HCT116 (cell line): ENCODE data around the gene GRAMD2A.

Experiments used
- EZH2 ChIP-seq: fragments of 200-600 bp; sonication (generic); IDR thresholded peaks from 2 replicates; pipeline ENCODE4 v1.6.1; 2017; ENCODE audit warnings: antibody characterized with exemption, mixed run types
- JUND ChIP-seq: IDR thresholded peaks from 2 replicates; pipeline ENCODE4 v1.6.1; 2012
- POLR2A ChIP-seq: IDR thresholded peaks from 2 replicates; pipeline ENCODE4 v1.7.0; 2011; ENCODE audit warnings: borderline replicate concordance; ENCODE audit not compliant: insufficient read depth, insufficient read length; ENCODE audit errors: extremely low read depth
- POLR2AphosphoS5 ChIP-seq: IDR thresholded peaks from 2 replicates; pipeline ENCODE4 v1.6.1; 2011; ENCODE audit warnings: mild to moderate bottlenecking, low read depth, low read length, moderate library complexity
- ZFX ChIP-seq: fragments of 450-650 bp; IDR thresholded peaks from 2 replicates; pipeline ENCODE4 v1.6.1; 2017
- TF ChIP-seq, protein P1 (sequence below), 3 experiments: fragments of 200-600 bp in 1 of 3; sonication (generic) in 1 of 3; IDR thresholded peaks in 2 of 3; conservative IDR thresholded peaks in 1 of 3; 2 replicates each; pipeline ENCODE4 v1.5.1; 2012 to 2017; ENCODE audit warnings: low read depth in 2 of 3, low read length in 2 of 3, antibody characterized with exemption in 1 of 3, borderline replicate concordance in 1 of 3, control low read depth in 1 of 3, mild to moderate bottlenecking in 1 of 3, mixed read lengths in 1 of 3, mixed run types in 1 of 3, moderate library complexity in 1 of 3; ENCODE audit not compliant: insufficient read depth in 1 of 3
- TF ChIP-seq, protein P2 (sequence below): IDR thresholded peaks from 2 replicates; pipeline ENCODE4 v1.6.1; 2011; ENCODE audit warnings: mild to moderate bottlenecking, low read length, moderate library complexity; ENCODE audit not compliant: insufficient replicate concordance; ENCODE audit errors: extremely low read depth
- TF ChIP-seq, protein P3 (sequence below): IDR thresholded peaks from 2 replicates; pipeline ENCODE4 v1.6.1; 2012; ENCODE audit warnings: low read depth
- TF ChIP-seq, protein P4 (sequence below): IDR thresholded peaks from 2 replicates; pipeline ENCODE4 v1.6.1; 2012

DNA sequence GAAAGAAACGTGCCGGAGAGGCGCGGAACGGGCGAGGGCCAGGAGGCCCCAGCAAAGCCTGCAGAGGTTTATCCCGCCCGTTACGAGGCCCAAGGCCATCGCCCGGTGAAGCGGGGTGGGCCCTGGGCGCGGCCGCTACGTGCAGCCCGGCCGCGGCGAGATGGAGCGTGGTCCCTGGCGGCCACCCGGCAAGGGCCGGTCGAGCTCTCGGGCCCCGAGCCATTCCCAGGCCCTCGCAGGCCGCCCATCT, 32.3 kb upstream of the GRAMD2A start:
- TF ChIP-seq, protein P1, sequence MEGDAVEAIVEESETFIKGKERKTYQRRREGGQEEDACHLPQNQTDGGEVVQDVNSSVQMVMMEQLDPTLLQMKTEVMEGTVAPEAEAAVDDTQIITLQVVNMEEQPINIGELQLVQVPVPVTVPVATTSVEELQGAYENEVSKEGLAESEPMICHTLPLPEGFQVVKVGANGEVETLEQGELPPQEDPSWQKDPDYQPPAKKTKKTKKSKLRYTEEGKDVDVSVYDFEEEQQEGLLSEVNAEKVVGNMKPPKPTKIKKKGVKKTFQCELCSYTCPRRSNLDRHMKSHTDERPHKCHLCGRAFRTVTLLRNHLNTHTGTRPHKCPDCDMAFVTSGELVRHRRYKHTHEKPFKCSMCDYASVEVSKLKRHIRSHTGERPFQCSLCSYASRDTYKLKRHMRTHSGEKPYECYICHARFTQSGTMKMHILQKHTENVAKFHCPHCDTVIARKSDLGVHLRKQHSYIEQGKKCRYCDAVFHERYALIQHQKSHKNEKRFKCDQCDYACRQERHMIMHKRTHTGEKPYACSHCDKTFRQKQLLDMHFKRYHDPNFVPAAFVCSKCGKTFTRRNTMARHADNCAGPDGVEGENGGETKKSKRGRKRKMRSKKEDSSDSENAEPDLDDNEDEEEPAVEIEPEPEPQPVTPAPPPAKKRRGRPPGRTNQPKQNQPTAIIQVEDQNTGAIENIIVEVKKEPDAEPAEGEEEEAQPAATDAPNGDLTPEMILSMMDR (IDR thresholded peaks at IDR 0.05 in 2 of 3, conservative IDR thresholded peaks at IDR 0.05 in 1 of 3; ENCODE audit: borderline replicate concordance in 1 of 3, insufficient read depth in 1 of 3, low read depth in 2 of 3, low read length in 2 of 3) = no peak
- no peak for TF ChIP-seq POLR2A
- TF ChIP-seq, protein P2, sequence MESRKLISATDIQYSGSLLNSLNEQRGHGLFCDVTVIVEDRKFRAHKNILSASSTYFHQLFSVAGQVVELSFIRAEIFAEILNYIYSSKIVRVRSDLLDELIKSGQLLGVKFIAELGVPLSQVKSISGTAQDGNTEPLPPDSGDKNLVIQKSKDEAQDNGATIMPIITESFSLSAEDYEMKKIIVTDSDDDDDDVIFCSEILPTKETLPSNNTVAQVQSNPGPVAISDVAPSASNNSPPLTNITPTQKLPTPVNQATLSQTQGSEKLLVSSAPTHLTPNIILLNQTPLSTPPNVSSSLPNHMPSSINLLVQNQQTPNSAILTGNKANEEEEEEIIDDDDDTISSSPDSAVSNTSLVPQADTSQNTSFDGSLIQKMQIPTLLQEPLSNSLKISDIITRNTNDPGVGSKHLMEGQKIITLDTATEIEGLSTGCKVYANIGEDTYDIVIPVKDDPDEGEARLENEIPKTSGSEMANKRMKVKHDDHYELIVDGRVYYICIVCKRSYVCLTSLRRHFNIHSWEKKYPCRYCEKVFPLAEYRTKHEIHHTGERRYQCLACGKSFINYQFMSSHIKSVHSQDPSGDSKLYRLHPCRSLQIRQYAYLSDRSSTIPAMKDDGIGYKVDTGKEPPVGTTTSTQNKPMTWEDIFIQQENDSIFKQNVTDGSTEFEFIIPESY = no peak
- no peak for TF ChIP-seq JUND
- TF ChIP-seq, protein P3, sequence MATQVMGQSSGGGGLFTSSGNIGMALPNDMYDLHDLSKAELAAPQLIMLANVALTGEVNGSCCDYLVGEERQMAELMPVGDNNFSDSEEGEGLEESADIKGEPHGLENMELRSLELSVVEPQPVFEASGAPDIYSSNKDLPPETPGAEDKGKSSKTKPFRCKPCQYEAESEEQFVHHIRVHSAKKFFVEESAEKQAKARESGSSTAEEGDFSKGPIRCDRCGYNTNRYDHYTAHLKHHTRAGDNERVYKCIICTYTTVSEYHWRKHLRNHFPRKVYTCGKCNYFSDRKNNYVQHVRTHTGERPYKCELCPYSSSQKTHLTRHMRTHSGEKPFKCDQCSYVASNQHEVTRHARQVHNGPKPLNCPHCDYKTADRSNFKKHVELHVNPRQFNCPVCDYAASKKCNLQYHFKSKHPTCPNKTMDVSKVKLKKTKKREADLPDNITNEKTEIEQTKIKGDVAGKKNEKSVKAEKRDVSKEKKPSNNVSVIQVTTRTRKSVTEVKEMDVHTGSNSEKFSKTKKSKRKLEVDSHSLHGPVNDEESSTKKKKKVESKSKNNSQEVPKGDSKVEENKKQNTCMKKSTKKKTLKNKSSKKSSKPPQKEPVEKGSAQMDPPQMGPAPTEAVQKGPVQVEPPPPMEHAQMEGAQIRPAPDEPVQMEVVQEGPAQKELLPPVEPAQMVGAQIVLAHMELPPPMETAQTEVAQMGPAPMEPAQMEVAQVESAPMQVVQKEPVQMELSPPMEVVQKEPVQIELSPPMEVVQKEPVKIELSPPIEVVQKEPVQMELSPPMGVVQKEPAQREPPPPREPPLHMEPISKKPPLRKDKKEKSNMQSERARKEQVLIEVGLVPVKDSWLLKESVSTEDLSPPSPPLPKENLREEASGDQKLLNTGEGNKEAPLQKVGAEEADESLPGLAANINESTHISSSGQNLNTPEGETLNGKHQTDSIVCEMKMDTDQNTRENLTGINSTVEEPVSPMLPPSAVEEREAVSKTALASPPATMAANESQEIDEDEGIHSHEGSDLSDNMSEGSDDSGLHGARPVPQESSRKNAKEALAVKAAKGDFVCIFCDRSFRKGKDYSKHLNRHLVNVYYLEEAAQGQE = no peak
- no peak for TF ChIP-seq POLR2AphosphoS5
- TF ChIP-seq ZFX = peak; percentile 79
- TF ChIP-seq, protein P4, sequence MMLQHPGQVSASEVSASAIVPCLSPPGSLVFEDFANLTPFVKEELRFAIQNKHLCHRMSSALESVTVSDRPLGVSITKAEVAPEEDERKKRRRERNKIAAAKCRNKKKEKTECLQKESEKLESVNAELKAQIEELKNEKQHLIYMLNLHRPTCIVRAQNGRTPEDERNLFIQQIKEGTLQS = no peak
- no peak for TF ChIP-seq EZH2
